Pancreas (tissue), 10 donors: ENCODE measurements around the gene TTBK2. TPM values are rescaled to one million over a fixed set of nuclear protein-coding genes. Genes with fewer than 3 reads are reported as not detected.

ENCODE experiments used
- ATAC-seq, 4 donors: fragments of 200-7000 bp; cut with Tn5 transposase; one replicate each; pipeline versions ENCODE4 v1.8.0 to v1.9.1; 2020; ENCODE audit warnings: mild to moderate bottlenecking in 4 of 4, moderate library complexity in 4 of 4
- DNase-seq, 6 donors: peaks; one replicate each; pipeline ENCODE4 v3.0.0-alpha.2; 2020
- FAIRE-seq: peaks from 2 replicates; lab custom pipeline; 2012; peaks lifted over from hg19 to GRCh38; lab: Jason Lieb, UNC
- H3K27ac ChIP-seq, 4 donors: fragments of 200-600 bp; sonication (generic); 1 replicate in 3 of 4; 2 replicates in 1 of 4; pipeline versions ENCODE4 v1.5.0 to v1.8.0; 2020
- H3K27me3 ChIP-seq, 4 donors: fragments of 200-600 bp; one replicate each; pipeline ENCODE4 v1.8.0; 2021
- H3K36me3 ChIP-seq, 3 donors: fragments of 200-600 bp; sonication (generic) in 1 of 3; one replicate each; pipeline versions ENCODE4 v1.5.0 to v1.8.0; 2020 to 2021
- H3K4me1 ChIP-seq, 3 donors: fragments of 200-600 bp; one replicate each; pipeline ENCODE4 v1.8.0; 2021
- H3K4me3 ChIP-seq, 4 donors: fragments of 200-600 bp; sonication (generic) in 2 of 4; one replicate each; pipeline versions ENCODE4 v1.5.0 to v1.8.0; 2020 to 2021
- H3K9me3 ChIP-seq, 4 donors: fragments of 200-600 bp; one replicate each; pipeline ENCODE4 v1.8.0; 2021
- CTCF ChIP-seq, 4 donors: fragments of 200-600 bp; sonication (generic) in 3 of 4; IDR thresholded peaks; one replicate each; pipeline versions ENCODE4 v1.5.0 to v1.8.0; 2021; ENCODE audit warnings: antibody characterized with exemption in 4 of 4
- WGBS, 2 donors: extraction: QIAGEN DNeasy Blood & Tissue Kit; methylation state at CpG; one replicate each; pipeline ENCODE4 v1.1.7; 2013; 5-methylcytosine and 5-hydroxymethylcytosine counted together
- intact Hi-C, 3 donors: fragments of 100-400 bp; cut with DNase I; formaldehyde crosslinking; loops; one replicate each; pipeline versions ENCODE4 v1.11.1 to v1.14.2; 2022
- polyA plus RNA-seq, 2 donors: library from polyadenylated mRNA; stranded (reverse); fragments of 200-250 nt; gene quantifications; one replicate each; pipeline ENCODE4 v1.2.3, GENCODE V29; 2013
- total RNA-seq, 6 donors: library from RNA; stranded (reverse); fragmentation: NEBNext Ultra II Directional in 4 of 6; extraction: Animal tissue kit (Norgen Biotek cat#: 25700) in 4 of 6; gene quantifications; one replicate each; pipeline versions ENCODE4 v1.2.1 to v1.2.4, GENCODE V29; 2021 to 2023
- donor health status: healthy with polysubstance abuse.
- donor health status: DM: no; HTN: no; CAD: no; lungs with moderate emphysema.
- donor health status: DM: no; HTN: no; CAD: no.
- donor health status: control.
- donor health status: control.
- donor health status: Bipolar disorder and iron deficiency.
- donor health status: DM: yes; HTN: yes; CAD: no.
- donor health status: DM: no; HTN: no; CAD: no.
- donor health status: DM: no; HTN: no; CAD: no.
- donor health status: DM: yes; HTN: yes; CAD: no.

The TTBK2 gene
- total and polyA plus RNA-seq, 8 donors = 1.7 to 8.5 (median 4.8) TPM

- Histone ChIP-seq H3K27me3 (no peaks in the 10 kb centered on the region), H3K36me3 (no peaks in the 10 kb centered on the region), H3K9me3 (no peaks in the 10 kb centered on the region), H3K4me3 (no peak overlapping the region), H3K27ac (no peak overlapping the region), H3K4me1 (peaks cover 6 to 10% (median 9%) of the 10 kb centered on the region in 3 donors)
- ATAC-seq (no peak), DNase-seq (no peak), FAIRE-seq (no peak)
- intact Hi-C loops = no loop called here
- TF ChIP-seq CTCF (IDR thresholded peaks at IDR 0.05) = no peak
- WGBS, 2 donors = 98 to 100% methylated on average over 2 of the region's 2 CpGs
These were observed 51.9 kb downstream of the TTBK2 start for GRCh38 chr15:42868683-42869082.

- FAIRE-seq (no peak), DNase-seq (peak in 3 of 6 donors; percentile 11 to 31 (median 18)), ATAC-seq (peak; percentile 64 to 95 (median 87))
- no peak for TF ChIP-seq CTCF (IDR thresholded peaks at IDR 0.05)
- no peaks in the 10 kb centered on the region for H3K9me3 ChIP-seq
- peaks cover 12 to 15% (median 14%) of the 10 kb centered on the region in 3 donors for H3K4me1 ChIP-seq
- intact Hi-C loops = no loop called here
- H3K27ac ChIP-seq = peak overlapping the region in 1 of 4 donors; percentile 9
- 11 to 20% methylated on average over 2 of the region's 2 CpGs for WGBS, 2 donors
- no peaks in the 10 kb centered on the region for H3K27me3 ChIP-seq
- no peaks in the 10 kb centered on the region for H3K36me3 ChIP-seq
- H3K4me3 ChIP-seq = no peak overlapping the region
These were observed 56.9 kb downstream of the TTBK2 start for GRCh38 chr15:42863572-42864239.

- ATAC-seq (no peak), DNase-seq (no peak), FAIRE-seq (no peak)
- peaks cover 9 to 12% (median 10%) of the 10 kb centered on the region in 3 donors for H3K4me1 ChIP-seq
- H3K36me3 ChIP-seq = no peaks in the 10 kb centered on the region
- no peaks in the 10 kb centered on the region for H3K27me3 ChIP-seq
- 96 to 100% methylated on average over 2 of the region's 2 CpGs for WGBS, 2 donors
- H3K9me3 ChIP-seq = no peaks in the 10 kb centered on the region
- no peak for TF ChIP-seq CTCF (IDR thresholded peaks at IDR 0.05)
- H3K4me3 ChIP-seq = no peak overlapping the region
- intact Hi-C loops = no loop called here
- H3K27ac ChIP-seq = no peak overlapping the region
These were observed 61.4 kb downstream of the TTBK2 start for GRCh38 chr15:42858999-42859789.

- no peak overlapping the region for H3K27ac ChIP-seq
- no peak for DNase-seq
- no peak overlapping the region for H3K4me3 ChIP-seq
These were observed 62.0 kb downstream of the TTBK2 start for GRCh38 chr15:42858540-42858939.

More at GRCh38 chr15:42858540-42858939, 62.0 kb downstream of the TTBK2 start:
- H3K9me3 ChIP-seq = no peaks in the 10 kb centered on the region
- no peaks in the 10 kb centered on the region for H3K36me3 ChIP-seq
- intact Hi-C loops = no loop called here
- whole genome bisulfite sequencing, 2 donors = 53 to 61% methylated on average over 2 of the region's 2 CpGs
- ATAC-seq (no peak), FAIRE-seq (no peak)
- no peaks in the 10 kb centered on the region for H3K27me3 ChIP-seq
- TF ChIP-seq CTCF (IDR thresholded peaks at IDR 0.05) = no peak
- H3K4me1 ChIP-seq = peaks cover 3 to 5% (median 4%) of the 10 kb centered on the region in 3 donors
